Fibroblast of mammary gland (primary cell): ENCODE data around the gene NLRP11.

ENCODE experiments used
- DNase-seq: peaks from one replicate; pipeline ENCODE4 v3.0.0-alpha.2; 2010; ENCODE audit warnings: low read depth
- H3K4me3 ChIP-seq: 2 replicates; pipeline ENCODE4 v1.5.1; 2011; ENCODE audit warnings: low read depth, mild to moderate bottlenecking, low read length, moderate library complexity; ENCODE audit not compliant: control insufficient read depth
- TF ChIP-seq, protein P1 (sequence below): conservative IDR thresholded peaks from 2 replicates; pipeline ENCODE4 v1.5.1; 2011; ENCODE audit warnings: low read depth, low read length, inconsistent platforms; ENCODE audit not compliant: control insufficient read depth, insufficient read depth

Gene NLRP11

DNA sequence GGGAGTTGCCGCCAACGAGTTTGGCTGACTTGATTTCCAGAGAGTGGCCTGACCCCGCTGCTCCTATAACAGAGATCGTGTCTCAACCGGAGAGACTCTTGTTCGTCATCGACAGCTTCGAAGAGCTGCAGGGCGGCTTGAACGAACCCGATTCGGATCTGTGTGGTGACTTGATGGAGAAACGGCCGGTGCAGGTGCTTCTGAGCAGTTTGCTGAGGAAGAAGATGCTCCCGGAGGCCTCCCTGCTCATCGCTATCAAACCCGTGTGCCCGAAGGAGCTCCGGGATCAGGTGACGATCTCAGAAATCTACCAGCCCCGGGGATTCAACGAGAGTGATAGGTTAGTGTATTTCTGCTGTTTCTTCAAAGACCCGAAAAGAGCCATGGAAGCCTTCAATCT is 26.2 kb upstream of the NLRP11 start:
- DNase-seq, result no peak
- TF ChIP-seq, protein P1, sequence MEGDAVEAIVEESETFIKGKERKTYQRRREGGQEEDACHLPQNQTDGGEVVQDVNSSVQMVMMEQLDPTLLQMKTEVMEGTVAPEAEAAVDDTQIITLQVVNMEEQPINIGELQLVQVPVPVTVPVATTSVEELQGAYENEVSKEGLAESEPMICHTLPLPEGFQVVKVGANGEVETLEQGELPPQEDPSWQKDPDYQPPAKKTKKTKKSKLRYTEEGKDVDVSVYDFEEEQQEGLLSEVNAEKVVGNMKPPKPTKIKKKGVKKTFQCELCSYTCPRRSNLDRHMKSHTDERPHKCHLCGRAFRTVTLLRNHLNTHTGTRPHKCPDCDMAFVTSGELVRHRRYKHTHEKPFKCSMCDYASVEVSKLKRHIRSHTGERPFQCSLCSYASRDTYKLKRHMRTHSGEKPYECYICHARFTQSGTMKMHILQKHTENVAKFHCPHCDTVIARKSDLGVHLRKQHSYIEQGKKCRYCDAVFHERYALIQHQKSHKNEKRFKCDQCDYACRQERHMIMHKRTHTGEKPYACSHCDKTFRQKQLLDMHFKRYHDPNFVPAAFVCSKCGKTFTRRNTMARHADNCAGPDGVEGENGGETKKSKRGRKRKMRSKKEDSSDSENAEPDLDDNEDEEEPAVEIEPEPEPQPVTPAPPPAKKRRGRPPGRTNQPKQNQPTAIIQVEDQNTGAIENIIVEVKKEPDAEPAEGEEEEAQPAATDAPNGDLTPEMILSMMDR, result no peak
- no peak overlapping the region for H3K4me3 ChIP-seq

DNA sequence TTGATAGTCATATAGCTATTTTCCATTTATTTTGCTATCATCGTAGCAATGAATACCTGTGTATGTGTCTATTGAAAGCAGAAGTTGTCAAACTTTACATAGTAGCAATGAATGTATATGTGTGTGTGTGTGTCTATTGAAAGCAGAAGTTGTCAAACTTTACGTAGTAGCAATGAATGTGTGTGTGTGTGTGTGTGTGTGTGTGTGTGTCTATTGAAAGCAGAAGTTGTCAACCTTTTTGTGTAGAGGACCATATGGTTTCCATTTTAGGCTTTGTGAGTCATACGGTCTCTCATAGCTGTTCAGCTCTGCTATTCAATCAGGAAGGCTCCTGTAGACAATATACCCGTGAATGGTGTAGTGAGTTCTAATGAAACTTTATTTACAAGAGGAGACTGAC is 25.4 kb upstream of the NLRP11 start:
- TF ChIP-seq, protein P1, result no peak

DNA sequence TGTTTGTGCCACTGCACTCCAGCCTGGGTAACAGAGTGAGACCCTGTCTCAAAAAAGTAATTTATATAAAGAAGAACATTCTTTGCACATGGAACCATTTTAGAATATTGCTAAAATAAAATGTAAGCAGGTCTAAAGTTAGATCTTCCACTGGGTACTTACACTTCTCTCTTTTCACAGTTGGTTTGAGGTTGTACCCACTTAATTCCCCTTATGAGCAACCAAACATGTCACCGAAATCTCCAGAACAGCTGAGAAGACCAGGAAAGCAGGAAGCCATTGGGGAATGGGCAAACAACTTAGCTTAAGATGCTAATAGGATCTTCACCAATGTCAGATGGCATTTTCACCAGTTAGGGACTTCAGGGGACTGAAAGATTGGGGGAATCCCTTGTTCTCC is 23.4 kb upstream of the NLRP11 start:
- TF ChIP-seq, protein P1, result no peak
- DNase-seq, result no peak
- H3K4me3 ChIP-seq, result no peak overlapping the region

More for the DNA sequence above, 25.4 kb upstream of the NLRP11 start:
- DNase-seq, result no peak
- no peak overlapping the region for H3K4me3 ChIP-seq

DNA sequence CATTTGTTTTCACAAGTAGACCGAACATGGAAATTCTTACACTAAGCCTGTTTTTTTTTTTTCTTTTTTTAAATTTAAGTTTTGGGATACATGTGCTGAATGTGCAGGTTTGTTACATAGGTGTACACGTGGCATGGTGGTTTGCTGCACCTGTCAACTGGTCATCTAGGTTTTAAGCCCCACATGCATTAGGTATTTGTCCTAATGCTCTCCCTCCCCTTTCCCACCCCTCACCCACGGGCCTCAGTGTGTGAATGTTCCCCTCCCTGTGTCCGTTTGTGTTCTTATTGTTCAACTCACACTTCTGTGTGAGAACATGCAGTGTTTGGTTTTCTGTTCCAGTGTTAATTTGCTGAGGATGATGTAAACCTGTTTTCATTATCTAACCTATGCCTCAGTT is 7.1 kb upstream of the NLRP11 start:
- no peak for DNase-seq
- TF ChIP-seq, protein P1, result no peak
- no peak overlapping the region for H3K4me3 ChIP-seq

DNA sequence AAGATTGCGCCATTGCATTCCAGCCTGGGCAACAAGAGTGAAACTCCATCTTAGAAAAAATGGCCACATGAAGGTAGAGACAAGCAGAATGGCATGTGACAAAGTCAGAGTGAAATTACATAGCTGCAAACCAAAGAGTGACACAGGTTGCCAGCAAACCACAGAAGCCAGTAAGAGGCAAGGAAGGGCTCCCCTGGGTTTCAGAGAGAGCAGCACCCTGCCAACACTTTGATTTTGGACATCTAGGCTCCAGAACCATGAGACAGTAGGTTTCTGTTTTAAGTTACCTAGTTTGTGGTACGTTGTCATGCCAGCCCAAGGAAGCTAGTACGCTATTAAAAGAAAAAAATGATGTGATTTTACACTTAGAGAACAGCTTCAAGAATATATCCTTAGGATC is 6.5 kb upstream of the NLRP11 start:
- no peak for DNase-seq
- H3K4me3 ChIP-seq, result no peak overlapping the region
- TF ChIP-seq, protein P1, result no peak

DNA sequence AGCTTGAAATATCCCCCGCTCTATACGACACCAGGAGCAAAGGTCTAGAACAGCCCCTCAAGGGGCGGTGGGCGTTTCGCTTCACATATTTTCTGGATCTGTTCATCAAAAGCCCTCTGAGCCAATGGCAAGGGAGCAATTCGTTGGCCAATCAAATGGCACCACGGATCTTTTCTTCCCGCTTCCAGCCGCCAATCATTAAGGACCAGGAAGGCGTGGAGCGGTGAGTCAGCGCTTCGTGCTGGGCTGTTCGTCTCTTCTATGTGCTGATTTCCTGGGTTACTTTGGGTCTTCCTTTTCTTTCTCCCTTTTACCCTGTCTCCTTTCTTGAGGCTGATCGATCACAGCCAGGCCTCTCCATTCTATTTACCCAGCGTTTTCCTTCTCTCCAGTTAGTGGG is 4.5 kb upstream of the NLRP11 start, which contains the start of gene NLRP4:
TSS of gene NLRP4 (plus strand) at position 201 of the 400 bp plus-strand sequence. CDS start 15,541 bp downstream, outside the sequence.
- TF ChIP-seq, protein P1, result no peak
- no peak within 1 kb of the TSS for H3K4me3 ChIP-seq
- DNase-seq, result no peak

DNA sequence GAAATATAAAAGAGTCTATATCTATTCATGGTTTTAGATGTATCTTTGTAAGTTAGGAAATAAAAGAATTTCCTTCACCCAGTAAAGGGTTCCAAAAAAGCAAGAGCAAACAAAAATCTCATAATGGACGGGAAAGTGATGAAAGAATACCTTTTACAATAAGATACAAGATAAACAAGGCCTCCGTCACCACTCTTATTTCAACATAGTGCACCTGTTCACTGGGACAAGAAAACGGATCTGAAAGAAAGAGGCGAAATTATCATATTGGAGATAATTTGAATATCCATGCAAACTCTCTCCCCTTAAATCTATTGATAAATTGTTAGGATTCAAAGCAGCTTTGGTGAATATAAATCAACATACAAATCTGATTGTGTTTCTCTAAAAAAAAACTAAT is 877 bp upstream of the NLRP11 start:
- DNase-seq, result no peak
- no peak overlapping the region for H3K4me3 ChIP-seq
- TF ChIP-seq, protein P1, result no peak
